NCI-H2196 (cell line): ENCODE measurements around the gene ZC3H12C.

Experiments used
- DNase-seq: peaks from one replicate; lab custom pipeline; 2025; ENCODE audit not compliant: unreplicated experiment; lab: John Stamatoyannopoulos, UW

ZC3H12C gene

DNA sequence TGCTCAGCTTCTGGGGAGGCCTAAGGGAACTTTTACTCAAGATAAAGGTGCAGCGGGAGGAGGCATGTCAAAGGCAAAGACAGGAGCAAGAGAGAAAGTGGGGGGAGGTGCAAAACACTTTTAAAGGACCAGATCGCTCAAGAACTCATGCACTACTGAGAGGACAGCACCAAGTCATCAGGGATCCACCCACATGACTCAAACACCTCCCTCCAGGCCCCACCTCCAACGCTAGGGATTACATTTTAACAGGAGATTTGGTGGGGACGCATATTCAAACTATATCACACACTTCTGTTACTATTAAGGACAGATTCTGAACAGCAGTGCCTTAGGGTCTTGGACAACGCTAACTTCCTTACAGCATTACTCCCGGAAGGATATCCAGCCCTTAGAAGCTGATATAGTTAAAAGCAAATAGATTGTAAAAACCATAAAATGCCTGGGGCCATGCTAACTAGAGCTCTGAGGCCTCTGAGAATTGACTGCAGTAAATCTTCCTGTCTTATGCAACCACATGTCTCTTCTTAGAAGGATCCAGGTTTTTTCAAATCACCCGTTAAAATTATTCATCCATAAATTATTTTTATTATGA lies 16.7 kb upstream of the ZC3H12C start:
- DNase-seq = no peak

- DNase-seq = no peak
Measured at GRCh38 chr11:110077346-110077745, 15.8 kb upstream of the ZC3H12C start.

GRCh38 chr11:110077831-110078325 lies 15.3 kb upstream of the ZC3H12C start:
- no peak for DNase-seq

DNA sequence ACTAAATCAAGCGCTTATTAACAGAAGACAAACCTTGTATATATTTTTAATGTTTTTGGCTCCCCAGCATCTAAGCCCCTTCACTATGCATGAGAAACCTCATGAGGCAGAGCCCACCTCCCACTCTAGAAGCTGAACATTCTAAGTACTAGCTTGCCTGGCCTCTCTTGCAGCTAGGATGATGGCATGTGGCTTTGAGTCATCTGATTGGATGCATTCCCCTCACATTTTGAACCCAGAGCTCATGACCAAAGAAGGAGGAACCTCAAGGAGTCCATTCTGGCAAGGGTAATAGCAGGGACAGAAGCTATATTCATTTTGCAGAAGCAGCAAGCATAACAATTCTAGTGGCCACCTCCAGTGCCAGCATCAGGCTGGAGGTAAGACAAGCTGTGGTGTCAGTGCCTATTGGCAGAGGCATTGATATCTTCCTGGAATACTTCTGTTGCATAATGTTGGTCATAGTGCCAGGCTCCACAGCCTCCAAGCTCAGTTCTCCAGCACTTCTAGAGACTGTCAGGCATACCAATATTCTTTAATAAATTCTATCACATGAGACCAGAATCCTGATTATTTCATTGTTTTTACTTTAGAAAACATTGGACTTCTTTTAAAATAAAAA lies 14.2 kb upstream of the ZC3H12C start:
- DNase-seq = no peak

DNA sequence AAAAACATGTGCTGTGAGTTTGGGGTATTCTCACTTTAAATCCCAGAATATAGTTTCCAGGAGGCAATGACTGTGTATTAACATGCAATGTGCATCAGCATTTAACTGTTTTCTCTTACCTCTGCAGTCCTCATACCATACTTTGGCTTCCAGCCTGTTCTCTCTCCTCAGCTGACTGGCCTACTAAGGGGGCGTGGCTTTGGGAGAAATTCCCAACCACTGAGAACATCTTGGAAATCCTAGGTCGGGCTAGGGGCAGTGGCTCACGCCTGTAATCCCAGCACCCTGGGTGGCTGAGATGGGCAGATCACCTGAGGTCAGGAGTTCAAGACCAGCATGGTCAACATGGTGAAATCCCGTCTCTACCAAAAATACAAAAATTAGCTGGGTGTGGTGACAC lies 13.5 kb upstream of the ZC3H12C start:
- DNase-seq = no peak

DNA sequence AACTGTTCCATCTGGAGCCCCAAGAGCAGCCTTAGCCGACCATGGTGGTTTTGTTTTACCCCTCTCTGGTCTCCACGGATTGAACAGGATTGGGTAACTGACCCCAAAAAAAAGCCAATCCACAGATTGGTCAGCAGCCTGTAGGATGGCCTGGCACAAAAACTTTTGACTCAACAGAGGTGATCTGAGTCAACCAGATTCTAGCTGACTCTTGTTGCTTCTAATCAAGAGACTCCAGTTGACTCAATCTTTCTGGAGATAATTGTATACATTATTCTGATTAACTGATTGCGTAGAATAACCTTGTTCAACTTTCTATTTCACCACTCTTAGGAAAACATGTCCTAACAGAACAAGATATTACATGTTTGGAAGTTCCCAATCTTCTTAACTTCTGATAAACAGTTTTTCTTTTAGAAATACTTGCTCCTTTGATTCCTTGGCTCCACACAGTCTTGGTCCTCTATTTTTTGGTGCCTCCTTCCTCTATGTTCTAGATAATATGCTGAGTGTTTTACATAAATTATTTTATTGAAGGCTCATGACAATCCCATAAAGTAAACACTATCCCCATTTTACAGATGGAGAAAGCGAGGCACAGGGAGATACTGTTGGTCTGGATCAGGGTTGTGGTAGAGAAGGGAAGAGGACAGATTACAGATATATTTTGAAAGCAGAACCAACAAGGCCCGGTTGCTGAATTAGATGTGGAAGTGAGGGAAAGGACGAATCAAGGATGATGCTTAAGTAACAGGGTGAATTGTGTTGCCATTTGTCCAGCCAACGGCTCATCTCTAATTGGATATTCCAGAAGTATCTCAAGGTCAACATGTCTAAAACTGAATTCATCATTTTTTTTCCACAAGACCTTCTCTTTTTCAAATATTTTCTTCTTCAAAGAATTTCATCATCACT lies 11.5 kb upstream of the ZC3H12C start:
- DNase-seq = no peak

GRCh38 chr11:110082899-110083298 lies 10.3 kb upstream of the ZC3H12C start:
- DNase-seq = no peak

DNA sequence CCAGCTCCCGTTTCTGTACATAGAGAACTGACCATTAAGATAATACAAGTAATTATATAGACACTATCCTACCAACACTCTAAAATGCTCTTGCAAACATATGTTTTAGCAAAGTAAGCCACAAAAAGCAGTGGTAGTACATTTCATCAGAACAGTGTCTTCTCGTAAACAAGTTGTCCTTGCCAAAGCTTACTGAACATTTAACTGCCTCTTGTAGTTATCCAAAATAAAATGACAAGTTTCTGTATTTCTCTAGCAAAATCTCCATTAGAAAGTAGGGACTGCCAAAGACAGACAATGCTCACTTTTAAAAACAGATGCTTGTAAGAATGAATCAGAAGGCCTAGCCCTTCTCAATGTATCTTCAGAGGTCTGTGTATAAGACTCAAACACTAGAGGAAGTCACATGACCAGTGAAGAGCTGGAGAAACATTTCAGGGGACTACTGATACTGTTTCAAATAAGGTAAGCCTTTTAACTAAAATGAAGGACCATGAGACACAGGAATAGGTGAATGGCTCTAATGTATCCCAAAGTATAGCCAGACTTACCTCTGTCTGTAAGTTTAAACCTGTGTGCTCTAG lies 7.8 kb upstream of the ZC3H12C start:
- no peak for DNase-seq

GRCh38 chr11:110086892-110087309 lies 6.3 kb upstream of the ZC3H12C start:
- no peak for DNase-seq

GRCh38 chr11:110087812-110088534 lies 5.2 kb upstream of the ZC3H12C start:
- no peak for DNase-seq

DNA sequence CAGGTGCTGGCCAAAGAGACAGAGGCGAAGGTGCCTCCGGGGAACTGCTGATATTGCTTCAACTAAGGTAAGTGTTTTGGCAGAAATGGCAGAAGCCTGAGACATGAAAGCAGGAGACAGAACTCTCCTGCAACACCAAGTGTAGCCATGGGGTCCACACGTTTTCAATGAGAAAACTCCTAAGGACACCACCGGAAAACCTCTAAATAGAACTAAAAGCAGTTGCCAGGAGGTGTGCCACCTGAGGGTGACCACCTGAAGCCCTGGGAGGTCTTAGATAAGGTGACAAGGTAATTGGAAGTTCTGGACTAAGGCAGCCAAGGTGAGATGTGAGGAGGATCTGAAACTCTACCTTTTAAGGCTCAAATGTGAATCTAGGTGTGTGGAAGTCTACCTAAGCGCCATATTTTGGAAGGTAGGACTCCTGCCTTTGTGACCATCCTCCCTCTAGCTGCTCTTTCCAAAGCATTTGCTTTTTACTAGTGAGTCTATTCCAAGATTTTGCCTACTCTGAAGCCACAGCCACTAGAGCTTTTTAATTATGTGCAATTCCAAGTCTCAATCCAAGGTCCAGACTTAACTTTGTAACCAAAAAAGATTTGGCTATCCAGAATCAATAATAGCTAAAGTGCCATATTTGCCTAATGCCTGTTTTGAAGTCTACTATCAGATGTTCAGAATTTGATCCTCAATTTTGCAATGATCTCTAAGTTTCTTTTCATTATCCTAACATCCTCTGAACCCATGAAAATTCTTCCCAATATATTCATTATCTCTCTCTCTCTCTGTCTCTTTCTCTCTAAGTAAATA lies 4.5 kb upstream of the ZC3H12C start:
- no peak for DNase-seq

DNA sequence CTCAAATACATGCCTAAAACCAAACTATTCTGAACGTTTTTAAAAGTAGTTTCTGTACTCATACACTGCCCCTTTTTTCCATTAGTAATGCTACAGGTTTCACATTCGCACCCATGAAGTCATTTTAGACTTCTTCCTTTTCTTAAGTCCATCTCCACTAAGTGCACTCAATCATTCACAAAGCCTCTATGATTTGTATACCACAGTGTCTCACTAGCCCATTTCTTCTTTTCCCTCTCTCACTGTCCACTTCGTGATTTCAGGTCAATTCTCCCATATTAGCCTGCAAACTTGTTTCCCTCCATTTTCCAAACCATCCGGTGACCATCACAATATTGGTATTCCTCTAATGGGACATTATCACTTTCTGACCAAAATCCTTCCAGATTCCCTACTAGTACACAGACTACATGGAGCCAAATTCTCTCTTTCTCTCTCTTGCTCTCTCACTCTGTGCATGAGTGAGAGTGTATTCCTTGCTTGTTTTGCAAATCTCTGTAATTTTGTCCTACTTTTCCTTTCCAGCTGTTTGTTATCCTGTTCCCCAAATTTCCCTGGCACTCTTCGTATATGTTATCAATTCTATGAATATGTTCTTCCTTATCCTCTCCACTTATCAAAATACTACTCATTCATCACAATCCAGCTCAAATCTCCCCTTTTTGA lies 3.4 kb upstream of the ZC3H12C start:
- no peak for DNase-seq

DNA sequence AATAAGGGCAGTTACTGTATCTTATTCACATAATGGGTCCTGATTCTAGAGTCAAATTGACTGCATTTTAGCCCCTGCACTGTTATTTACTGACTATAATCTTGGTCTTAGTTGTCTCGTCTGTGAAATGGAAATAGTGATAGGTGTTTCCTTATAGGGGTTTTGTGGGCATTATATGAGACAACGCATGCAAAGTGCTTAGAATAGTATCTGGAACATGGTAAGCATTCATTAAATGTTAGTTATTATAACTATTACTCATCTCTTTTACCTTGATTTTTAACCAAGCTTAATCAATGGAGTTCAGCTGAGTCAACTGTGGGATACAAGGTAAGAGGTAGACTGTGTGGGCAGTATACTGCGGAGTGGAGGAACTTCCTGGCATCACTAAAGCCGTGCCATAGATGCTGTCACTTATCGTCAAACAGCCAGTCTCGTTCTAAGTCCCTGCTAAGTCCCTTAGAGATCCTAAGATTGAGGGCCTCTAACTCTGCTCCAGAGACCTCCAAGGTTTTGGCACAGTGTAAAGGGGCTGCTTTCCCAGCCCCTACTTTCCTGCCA lies 2.6 kb upstream of the ZC3H12C start:
- no peak for DNase-seq

DNA sequence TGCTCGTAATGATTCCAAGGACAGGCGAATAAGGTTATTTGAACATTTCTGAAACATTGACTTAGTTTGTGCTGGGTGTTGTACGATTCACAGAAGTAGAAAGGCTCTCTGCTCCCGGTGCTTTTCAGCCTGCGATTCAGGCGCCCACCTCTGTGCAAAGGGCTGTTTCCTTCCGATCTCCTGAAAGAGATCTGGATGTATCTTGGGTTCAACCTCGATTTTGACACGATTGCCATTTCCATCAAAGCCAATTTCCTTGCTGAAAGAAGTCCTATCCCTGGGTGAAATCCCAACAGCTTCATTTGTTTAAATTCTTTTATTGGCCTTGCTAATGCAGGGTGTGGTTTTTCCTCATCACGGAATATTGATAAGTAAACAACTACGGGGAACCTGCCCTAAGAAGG lies 1.1 kb upstream of the ZC3H12C start:
- no peak for DNase-seq

- peak; percentile 20 for DNase-seq
Measured at GRCh38 chr11:110093407-110094297, 460 bp downstream of the ZC3H12C start.

- DNase-seq = no peak
Measured at GRCh38 chr11:110094298-110095285, 1.4 kb downstream of the ZC3H12C start.

DNA sequence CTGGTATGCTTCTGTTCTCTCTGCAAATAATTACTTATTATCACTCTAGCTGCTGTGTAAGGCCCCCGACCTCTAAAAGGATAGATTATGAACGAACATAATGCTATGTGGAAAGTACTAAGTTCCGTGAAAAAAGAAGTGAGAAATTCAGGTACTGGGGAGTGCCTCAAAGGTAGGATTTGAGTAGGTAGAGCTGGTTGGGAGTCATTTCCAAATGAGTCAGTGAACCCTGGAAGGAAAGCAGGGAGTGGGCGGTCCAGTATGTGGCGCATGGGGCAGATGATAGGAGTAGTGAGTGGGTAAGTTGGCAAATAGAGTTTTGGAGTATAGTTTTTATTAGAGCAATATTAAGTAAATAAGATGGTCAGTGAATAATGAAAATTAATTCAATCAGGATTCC lies 2.4 kb downstream of the ZC3H12C start:
- DNase-seq = no peak
